ENCODE results near the gene LTF.

DNA sequence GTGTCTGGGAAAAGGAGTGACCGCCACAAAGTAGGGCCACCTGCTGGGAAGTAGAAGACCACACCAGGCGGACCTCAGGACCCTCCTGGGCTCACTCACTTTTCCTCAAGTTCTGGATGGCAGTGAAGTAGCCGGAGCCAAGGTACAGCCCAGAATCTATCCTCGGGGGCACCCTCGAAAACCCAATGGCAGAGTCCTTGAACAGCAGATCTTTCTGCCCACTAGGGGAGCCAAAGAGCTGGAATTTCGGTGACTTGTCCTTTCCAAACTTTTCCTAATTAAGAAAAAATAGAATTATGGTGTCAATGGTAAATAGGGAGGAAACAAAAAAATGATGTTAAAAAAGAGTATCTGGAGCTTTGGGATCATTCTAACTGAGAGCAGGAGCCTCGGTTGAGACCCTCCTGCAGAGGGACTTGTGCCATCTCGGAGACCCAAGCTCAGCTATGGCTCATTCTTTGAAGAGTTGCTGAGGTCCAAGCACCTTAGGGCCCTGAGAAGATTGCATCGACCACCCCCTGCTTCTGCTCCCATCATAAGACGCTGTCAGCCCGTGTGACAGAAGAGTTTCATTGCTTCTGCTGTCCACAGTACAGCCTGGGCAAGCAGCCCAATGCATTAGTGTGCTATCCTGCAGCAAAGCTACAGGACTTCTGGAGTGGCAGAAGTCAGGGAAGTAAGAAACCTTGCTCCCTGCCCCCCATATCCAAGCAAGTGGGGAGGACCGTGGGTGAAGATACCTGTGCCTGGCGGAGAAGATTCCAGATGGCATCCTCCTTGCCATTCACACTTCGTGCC lies 14.8 kb downstream of the LTF start:
- TF ChIP-seq SP1 (IDR thresholded peaks at IDR 0.05), result no peak
- TF ChIP-seq SUZ12 (IDR thresholded peaks at IDR 0.05), result no peak
- TF ChIP-seq FOXA1 (IDR thresholded peaks at IDR 0.05), result no peak
- TF ChIP-seq LEF1 (IDR thresholded peaks at IDR 0.05; ENCODE audit: borderline replicate concordance), result no peak
- TF ChIP-seq CTBP1 (IDR thresholded peaks at IDR 0.05; ENCODE audit: borderline replicate concordance), result no peak
- no peak for TF ChIP-seq ZNF384 (IDR thresholded peaks at IDR 0.05)
- TF ChIP-seq TARDBP (IDR thresholded peaks at IDR 0.05), result no peak
- TF ChIP-seq ELF4 (IDR thresholded peaks at IDR 0.05), result no peak
